HL-60 (cell line): ENCODE results near the gene ACTN1.

ENCODE experiments used
- DNase-seq, 2 experiments: peaks; one replicate each; pipeline ENCODE4 v3.0.0-alpha.2; 2010 to 2020; ENCODE audit warnings: low read depth in 1 of 2, low spot score in 1 of 2
- H3K27ac ChIP-seq: fragments of 250-450 bp; sonication (Bioruptor Pico); replicated peaks from 2 replicates; pipeline ENCODE4 v1.5.1; 2020; ENCODE audit warnings: mild to moderate bottlenecking, moderate library complexity
- H3K27me3 ChIP-seq: fragments of 250-450 bp; sonication (Bioruptor Pico); 2 replicates; pipeline ENCODE4 v1.5.1; 2021; ENCODE audit warnings: mild to moderate bottlenecking, moderate library complexity; ENCODE audit not compliant: insufficient read depth, poor library complexity, severe bottlenecking
- H3K4me3 ChIP-seq: replicated peaks from 2 replicates; pipeline ENCODE4 v1.5.1; 2011; ENCODE audit warnings: mild to moderate bottlenecking, control low read depth, low read length; ENCODE audit not compliant: insufficient read depth
- GABPA ChIP-seq: IDR thresholded peaks from 2 replicates; pipeline ENCODE4 v1.6.1; 2012; ENCODE audit warnings: low read depth
- POLR2AphosphoS5 ChIP-seq: IDR thresholded peaks from 2 replicates; pipeline ENCODE4 v1.6.1; 2012; ENCODE audit warnings: low read depth
- SPI1 ChIP-seq: IDR thresholded peaks from 2 replicates; pipeline ENCODE4 v1.6.1; 2012; ENCODE audit warnings: low read depth, mild to moderate bottlenecking, borderline replicate concordance
- TF ChIP-seq, protein P1 (sequence below): IDR thresholded peaks from 2 replicates; pipeline ENCODE4 v1.6.1; 2012; ENCODE audit warnings: low read depth; ENCODE audit not compliant: insufficient replicate concordance
- TF ChIP-seq, protein P2 (sequence below): IDR thresholded peaks from one replicate; pipeline ENCODE4 v1.5.1; 2011; ENCODE audit warnings: low read length, control low read depth, inconsistent platforms; ENCODE audit not compliant: insufficient read depth

Gene ACTN1

DNA sequence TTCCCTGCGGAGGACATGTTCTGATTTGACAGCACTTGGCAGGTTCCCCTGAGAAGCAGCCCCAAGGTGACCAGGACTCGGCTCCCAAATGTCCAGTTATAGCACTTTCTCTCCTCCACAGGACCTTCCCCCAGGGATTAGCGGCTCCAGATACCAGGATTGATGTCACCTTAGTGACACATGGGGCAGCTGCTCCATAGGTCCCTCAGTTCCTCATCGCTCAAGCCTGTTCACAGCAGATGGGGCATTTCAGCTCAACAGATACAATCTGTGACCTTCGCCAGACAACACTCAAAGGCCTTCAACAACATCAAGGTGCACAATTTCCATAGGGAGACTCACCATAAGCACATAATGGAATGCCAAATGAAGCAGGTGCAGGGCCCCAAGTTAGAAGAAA lies 118.3 kb downstream of the ACTN1 start:
- H3K4me3 ChIP-seq = no peak overlapping the region
- no peak overlapping the region for H3K27ac ChIP-seq
- DNase-seq = no peak
- no peaks in the 10 kb centered on the region for H3K27me3 ChIP-seq
- TF ChIP-seq GABPA (no peak), POLR2AphosphoS5 (no peak), SPI1 (no peak)
- TF ChIP-seq, protein P1, sequence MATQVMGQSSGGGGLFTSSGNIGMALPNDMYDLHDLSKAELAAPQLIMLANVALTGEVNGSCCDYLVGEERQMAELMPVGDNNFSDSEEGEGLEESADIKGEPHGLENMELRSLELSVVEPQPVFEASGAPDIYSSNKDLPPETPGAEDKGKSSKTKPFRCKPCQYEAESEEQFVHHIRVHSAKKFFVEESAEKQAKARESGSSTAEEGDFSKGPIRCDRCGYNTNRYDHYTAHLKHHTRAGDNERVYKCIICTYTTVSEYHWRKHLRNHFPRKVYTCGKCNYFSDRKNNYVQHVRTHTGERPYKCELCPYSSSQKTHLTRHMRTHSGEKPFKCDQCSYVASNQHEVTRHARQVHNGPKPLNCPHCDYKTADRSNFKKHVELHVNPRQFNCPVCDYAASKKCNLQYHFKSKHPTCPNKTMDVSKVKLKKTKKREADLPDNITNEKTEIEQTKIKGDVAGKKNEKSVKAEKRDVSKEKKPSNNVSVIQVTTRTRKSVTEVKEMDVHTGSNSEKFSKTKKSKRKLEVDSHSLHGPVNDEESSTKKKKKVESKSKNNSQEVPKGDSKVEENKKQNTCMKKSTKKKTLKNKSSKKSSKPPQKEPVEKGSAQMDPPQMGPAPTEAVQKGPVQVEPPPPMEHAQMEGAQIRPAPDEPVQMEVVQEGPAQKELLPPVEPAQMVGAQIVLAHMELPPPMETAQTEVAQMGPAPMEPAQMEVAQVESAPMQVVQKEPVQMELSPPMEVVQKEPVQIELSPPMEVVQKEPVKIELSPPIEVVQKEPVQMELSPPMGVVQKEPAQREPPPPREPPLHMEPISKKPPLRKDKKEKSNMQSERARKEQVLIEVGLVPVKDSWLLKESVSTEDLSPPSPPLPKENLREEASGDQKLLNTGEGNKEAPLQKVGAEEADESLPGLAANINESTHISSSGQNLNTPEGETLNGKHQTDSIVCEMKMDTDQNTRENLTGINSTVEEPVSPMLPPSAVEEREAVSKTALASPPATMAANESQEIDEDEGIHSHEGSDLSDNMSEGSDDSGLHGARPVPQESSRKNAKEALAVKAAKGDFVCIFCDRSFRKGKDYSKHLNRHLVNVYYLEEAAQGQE = no peak
- TF ChIP-seq, protein P2, sequence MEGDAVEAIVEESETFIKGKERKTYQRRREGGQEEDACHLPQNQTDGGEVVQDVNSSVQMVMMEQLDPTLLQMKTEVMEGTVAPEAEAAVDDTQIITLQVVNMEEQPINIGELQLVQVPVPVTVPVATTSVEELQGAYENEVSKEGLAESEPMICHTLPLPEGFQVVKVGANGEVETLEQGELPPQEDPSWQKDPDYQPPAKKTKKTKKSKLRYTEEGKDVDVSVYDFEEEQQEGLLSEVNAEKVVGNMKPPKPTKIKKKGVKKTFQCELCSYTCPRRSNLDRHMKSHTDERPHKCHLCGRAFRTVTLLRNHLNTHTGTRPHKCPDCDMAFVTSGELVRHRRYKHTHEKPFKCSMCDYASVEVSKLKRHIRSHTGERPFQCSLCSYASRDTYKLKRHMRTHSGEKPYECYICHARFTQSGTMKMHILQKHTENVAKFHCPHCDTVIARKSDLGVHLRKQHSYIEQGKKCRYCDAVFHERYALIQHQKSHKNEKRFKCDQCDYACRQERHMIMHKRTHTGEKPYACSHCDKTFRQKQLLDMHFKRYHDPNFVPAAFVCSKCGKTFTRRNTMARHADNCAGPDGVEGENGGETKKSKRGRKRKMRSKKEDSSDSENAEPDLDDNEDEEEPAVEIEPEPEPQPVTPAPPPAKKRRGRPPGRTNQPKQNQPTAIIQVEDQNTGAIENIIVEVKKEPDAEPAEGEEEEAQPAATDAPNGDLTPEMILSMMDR = no peak

GRCh38 chr14:68857516-68858070 lies 121.5 kb downstream of the ACTN1 start:
- TF ChIP-seq SPI1 (no peak), POLR2AphosphoS5 (no peak), GABPA (no peak)
- TF ChIP-seq, protein P1 = no peak
- TF ChIP-seq, protein P2 = no peak
- Histone ChIP-seq H3K4me3 (no peak overlapping the region), H3K27me3 (no peaks in the 10 kb centered on the region), H3K27ac (no peak overlapping the region)
- no peak for DNase-seq

GRCh38 chr14:68856572-68856971 lies 122.5 kb downstream of the ACTN1 start:
- Histone ChIP-seq H3K4me3 (no peak overlapping the region), H3K27me3 (no peaks in the 10 kb centered on the region), H3K27ac (no peak overlapping the region)
- TF ChIP-seq POLR2AphosphoS5 = no peak
- no peak for TF ChIP-seq GABPA
- TF ChIP-seq, protein P2 = no peak
- TF ChIP-seq, protein P1 = no peak
- TF ChIP-seq SPI1 = no peak
- no peak for DNase-seq
